Measurements from ENCODE around the gene STX7.

STX7 gene

DNA sequence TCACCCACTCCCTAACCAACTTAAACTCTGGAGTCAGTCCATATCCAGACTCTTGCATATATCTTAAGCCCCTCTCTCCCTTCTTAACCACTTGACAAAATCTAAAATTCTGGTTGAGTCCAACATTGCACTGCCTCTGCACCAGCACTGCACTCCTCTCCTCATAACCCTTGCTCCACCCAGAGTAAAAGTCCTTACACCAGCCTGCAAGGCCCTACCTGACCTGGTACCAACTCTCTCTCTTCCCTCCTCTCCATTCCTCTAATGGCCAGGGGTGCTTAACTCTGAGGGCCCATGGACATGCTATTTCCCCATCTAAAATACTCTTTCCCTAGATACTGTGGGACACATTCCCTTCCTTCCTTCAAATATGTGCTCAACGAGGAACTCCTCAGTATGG lies 21.0 kb downstream of the STX7 start:
- Histone ChIP-seq H3K9ac (ENCODE audit: low read length) (no peak overlapping the region), H3K9me3 (ENCODE audit: insufficient read depth, low read length) (no peaks in the 10 kb centered on the region), H3K79me2 (ENCODE audit: low read length) (peaks cover 79% of the 10 kb centered on the region), H3K4me2 (ENCODE audit: low read length) (0 out of 2 replicates have a peak overlapping the region, but pooled peaks have one; percentile 83), H2AFZ (ENCODE audit: low read depth, low read length) (no peak overlapping the region), H3K4me1 (ENCODE audit: low read length) (peaks cover 61% of the 10 kb centered on the region), H3K27ac (ENCODE audit: low read length) (no peak overlapping the region), H3K36me3 (replicated peaks; ENCODE audit: low read depth, low read length) (peaks cover 54% of the 10 kb centered on the region), H3K4me3 (ENCODE audit: low read length) (no peak overlapping the region), H3K27me3 (ENCODE audit: low read depth, low read length) (no peaks in the 10 kb centered on the region), H4K20me1 (ENCODE audit: insufficient read depth, low read length) (peaks cover 32% of the 10 kb centered on the region; the same call in 1 of the 2 replicates)
- no peak for TF ChIP-seq EZH2phosphoT487 (IDR thresholded peaks at IDR 0.05; ENCODE audit: low read depth)
- TF ChIP-seq, protein P1, sequence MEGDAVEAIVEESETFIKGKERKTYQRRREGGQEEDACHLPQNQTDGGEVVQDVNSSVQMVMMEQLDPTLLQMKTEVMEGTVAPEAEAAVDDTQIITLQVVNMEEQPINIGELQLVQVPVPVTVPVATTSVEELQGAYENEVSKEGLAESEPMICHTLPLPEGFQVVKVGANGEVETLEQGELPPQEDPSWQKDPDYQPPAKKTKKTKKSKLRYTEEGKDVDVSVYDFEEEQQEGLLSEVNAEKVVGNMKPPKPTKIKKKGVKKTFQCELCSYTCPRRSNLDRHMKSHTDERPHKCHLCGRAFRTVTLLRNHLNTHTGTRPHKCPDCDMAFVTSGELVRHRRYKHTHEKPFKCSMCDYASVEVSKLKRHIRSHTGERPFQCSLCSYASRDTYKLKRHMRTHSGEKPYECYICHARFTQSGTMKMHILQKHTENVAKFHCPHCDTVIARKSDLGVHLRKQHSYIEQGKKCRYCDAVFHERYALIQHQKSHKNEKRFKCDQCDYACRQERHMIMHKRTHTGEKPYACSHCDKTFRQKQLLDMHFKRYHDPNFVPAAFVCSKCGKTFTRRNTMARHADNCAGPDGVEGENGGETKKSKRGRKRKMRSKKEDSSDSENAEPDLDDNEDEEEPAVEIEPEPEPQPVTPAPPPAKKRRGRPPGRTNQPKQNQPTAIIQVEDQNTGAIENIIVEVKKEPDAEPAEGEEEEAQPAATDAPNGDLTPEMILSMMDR (IDR thresholded peaks at IDR 0.05; ENCODE audit: low read depth, low read length), result no peak

DNA sequence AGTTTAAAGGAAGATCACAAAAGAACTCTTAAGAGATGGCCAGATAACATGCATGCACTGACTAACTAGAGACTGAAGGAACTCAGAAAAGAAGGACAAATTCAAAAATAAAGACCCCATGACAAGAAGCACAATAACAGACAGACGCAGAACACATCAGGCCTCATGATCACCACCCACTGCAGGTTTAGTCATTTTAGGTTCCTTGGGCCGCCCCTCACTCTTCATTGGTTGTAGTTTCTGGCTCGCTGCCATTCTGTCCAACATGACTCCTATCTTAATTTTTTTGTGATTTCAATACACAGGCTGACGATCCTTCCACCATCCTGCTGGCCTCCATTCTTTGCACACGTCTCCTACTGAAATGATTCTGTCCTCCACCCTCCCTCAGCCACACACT lies 21.6 kb downstream of the STX7 start:
- H3K4me3 ChIP-seq (ENCODE audit: low read length), result no peak overlapping the region
- no peak overlapping the region for H2AFZ ChIP-seq (ENCODE audit: low read depth, low read length)
- H3K9ac ChIP-seq (ENCODE audit: low read length), result no peak overlapping the region
- H4K20me1 ChIP-seq (ENCODE audit: insufficient read depth, low read length), result peaks cover 32% of the 10 kb centered on the region; the same call in 1 of the 2 replicates
- peaks cover 58% of the 10 kb centered on the region for H3K36me3 ChIP-seq (replicated peaks; ENCODE audit: low read depth, low read length)
- no peaks in the 10 kb centered on the region for H3K27me3 ChIP-seq (ENCODE audit: low read depth, low read length)
- H3K4me1 ChIP-seq (ENCODE audit: low read length), result peaks cover 55% of the 10 kb centered on the region
- no peak overlapping the region for H3K27ac ChIP-seq (ENCODE audit: low read length)
- no peak for TF ChIP-seq EZH2phosphoT487 (IDR thresholded peaks at IDR 0.05; ENCODE audit: low read depth)
- TF ChIP-seq, protein P1 (IDR thresholded peaks at IDR 0.05; ENCODE audit: low read depth, low read length), result no peak
- H3K79me2 ChIP-seq (ENCODE audit: low read length), result peaks cover 73% of the 10 kb centered on the region
- H3K9me3 ChIP-seq (ENCODE audit: insufficient read depth, low read length), result no peaks in the 10 kb centered on the region
- H3K4me2 ChIP-seq (ENCODE audit: low read length), result peak overlapping the region; percentile 83

DNA sequence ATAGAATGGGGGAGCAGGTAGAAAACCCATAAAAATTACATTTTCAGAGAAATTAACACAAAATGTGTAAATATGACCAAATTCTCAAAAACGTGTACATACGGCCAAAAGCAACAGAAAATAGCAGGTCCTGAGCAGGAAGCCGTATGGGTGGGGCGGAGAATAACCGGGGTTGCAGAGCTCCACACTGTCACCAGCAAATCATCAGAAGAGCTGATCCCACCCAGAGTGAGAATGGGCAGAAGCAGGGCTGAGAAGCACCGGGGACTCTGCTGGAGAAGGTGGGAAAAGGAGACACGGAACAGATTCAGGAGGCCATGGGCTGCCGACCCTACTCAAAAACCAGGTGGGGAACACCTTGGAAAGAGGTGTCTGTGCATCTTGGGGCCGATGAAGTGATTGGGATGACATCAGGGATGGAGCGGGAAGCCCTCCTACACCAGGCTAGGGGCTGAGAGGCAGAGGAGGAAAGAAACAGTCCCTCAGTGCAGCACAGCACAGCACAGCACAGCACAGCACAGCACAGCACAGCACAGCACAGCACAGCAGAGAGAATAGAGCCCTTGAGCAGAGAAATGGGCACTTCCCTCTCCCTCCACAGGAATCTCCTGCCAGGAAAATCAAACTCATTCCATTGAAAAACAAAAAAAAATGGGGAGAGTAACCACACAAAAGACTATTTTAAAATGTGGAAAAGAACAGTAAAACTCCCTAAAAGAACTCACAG lies 22.3 kb downstream of the STX7 start:
- Histone ChIP-seq H3K9me3 (ENCODE audit: insufficient read depth, low read length) (no peaks in the 10 kb centered on the region), H3K9ac (ENCODE audit: low read length) (peak overlapping the region; percentile 43), H3K27me3 (ENCODE audit: low read depth, low read length) (no peaks in the 10 kb centered on the region), H3K27ac (ENCODE audit: low read length) (no peak overlapping the region), H3K79me2 (ENCODE audit: low read length) (peaks cover 73% of the 10 kb centered on the region), H3K36me3 (replicated peaks; ENCODE audit: low read depth, low read length) (peaks cover 60% of the 10 kb centered on the region), H3K4me1 (ENCODE audit: low read length) (peaks cover 50% of the 10 kb centered on the region), H3K4me2 (ENCODE audit: low read length) (peak overlapping the region; percentile 83), H2AFZ (ENCODE audit: low read depth, low read length) (no peak overlapping the region), H4K20me1 (ENCODE audit: insufficient read depth, low read length) (peaks cover 32% of the 10 kb centered on the region; the same call in 1 of the 2 replicates), H3K4me3 (ENCODE audit: low read length) (peak overlapping the region; percentile 65)
- TF ChIP-seq, protein P1 (IDR thresholded peaks at IDR 0.05; ENCODE audit: low read depth, low read length), result no peak
- no peak for TF ChIP-seq EZH2phosphoT487 (IDR thresholded peaks at IDR 0.05; ENCODE audit: low read depth)

DNA sequence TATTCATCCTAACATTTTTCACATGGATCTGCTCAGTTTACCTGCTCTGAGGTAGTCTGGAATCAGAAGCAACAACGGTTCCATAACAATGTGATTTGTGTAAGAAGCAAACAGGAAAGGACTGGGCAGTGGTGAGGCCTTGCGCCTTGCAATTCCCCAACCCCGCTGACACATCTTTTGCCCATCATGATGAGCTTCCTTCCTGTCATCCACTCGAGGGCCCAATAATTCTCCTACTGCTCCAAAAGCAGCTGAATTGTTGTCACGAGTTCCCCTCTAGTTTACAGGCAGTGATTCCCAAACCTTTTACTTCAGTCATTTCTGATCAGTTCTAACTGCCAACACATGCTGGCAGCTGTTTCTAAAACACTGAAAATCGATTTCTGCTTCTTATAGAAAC lies 22.9 kb downstream of the STX7 start:
- H3K27ac ChIP-seq (ENCODE audit: low read length), result no peak overlapping the region
- H2AFZ ChIP-seq (ENCODE audit: low read depth, low read length), result no peak overlapping the region
- peaks cover 35% of the 10 kb centered on the region; the same call in 1 of the 2 replicates for H4K20me1 ChIP-seq (ENCODE audit: insufficient read depth, low read length)
- no peaks in the 10 kb centered on the region for H3K9me3 ChIP-seq (ENCODE audit: insufficient read depth, low read length)
- no peaks in the 10 kb centered on the region for H3K27me3 ChIP-seq (ENCODE audit: low read depth, low read length)
- H3K9ac ChIP-seq (ENCODE audit: low read length), result peak overlapping the region; percentile 43
- peaks cover 44% of the 10 kb centered on the region for H3K4me1 ChIP-seq (ENCODE audit: low read length)
- TF ChIP-seq, protein P1 (IDR thresholded peaks at IDR 0.05; ENCODE audit: low read depth, low read length), result no peak
- no peak for TF ChIP-seq EZH2phosphoT487 (IDR thresholded peaks at IDR 0.05; ENCODE audit: low read depth)
- peak overlapping the region; percentile 65 for H3K4me3 ChIP-seq (ENCODE audit: low read length)
- H3K79me2 ChIP-seq (ENCODE audit: low read length), result peaks cover 72% of the 10 kb centered on the region
- H3K36me3 ChIP-seq (replicated peaks; ENCODE audit: low read depth, low read length), result peaks cover 60% of the 10 kb centered on the region
- peak overlapping the region; percentile 83 for H3K4me2 ChIP-seq (ENCODE audit: low read length)
